NCI-H446 (cell line): ENCODE measurements around the gene GLB1L2.

ENCODE experiments used
- DNase-seq, 2 experiments: peaks; one replicate each; lab custom pipeline; 2025; lab: John Stamatoyannopoulos, UW

The GLB1L2 gene

DNA sequence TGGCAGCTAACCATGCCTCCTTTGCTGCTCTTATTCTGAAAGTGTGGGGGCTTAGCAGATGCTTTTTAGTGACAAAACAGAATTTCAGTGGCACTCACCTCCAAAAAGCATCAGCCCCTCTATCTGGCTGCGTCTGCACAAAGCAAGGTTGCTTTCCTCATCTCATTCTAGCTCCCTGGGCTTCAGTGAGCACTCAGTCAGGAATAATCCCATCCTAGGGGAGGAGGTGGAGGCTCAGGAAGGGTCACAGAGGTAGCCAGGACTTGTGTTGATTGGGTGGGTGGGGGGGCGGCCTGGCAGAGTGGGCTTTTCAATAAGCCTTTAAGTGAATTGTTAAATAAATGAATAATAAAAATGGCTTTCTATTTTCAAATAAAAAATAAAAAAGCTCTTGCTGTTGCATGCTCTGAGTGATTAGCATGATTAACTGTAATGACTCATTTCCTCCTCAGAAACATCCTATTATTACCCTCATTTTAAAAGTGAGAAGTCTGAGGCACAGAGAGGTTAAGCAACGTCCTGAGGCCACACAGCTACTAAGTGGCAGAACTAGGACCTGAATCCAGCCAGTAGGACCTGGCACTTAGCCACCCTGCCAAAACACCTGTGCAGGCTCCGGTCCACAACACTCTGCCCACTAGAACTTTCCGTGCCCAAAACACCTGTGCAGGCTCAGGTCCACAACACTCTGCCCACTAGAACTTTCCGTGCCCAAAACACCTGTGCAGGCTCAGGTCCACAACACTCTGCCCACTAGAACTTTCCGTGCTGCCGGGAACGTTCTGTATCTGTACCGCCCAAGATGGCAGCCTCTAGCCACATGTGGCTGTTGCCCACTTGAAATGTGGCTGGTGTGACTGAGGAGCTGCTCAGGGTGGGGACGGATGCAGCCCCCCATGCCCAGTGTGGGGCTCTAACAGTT lies 74.7 kb downstream of the GLB1L2 start:
- DNase-seq, result no peak

DNA sequence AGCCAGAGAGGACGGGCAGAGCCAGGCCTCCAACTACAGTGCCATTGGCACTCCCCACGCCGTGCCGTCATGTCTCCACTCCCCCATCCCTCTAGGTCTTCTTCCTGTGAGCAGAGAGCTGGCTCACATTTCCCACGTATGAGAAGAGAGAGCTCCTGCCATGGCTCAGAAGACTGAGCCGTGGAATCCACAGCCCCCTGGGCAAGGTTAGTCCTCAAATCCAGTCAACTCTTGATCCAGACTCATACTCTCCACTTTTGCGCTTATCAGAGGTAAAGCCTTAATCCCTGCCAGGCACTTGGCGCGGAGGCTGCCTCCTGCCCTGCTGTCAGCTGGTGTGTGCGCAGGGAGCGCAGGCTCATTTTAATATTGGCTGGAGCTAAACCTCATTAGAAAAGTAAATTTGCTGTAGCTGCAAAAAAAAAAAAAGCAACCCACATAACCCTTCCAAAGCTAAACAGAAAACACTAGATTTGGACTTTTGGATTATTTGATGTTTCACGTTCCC lies 75.6 kb downstream of the GLB1L2 start:
- DNase-seq, result no peak

DNA sequence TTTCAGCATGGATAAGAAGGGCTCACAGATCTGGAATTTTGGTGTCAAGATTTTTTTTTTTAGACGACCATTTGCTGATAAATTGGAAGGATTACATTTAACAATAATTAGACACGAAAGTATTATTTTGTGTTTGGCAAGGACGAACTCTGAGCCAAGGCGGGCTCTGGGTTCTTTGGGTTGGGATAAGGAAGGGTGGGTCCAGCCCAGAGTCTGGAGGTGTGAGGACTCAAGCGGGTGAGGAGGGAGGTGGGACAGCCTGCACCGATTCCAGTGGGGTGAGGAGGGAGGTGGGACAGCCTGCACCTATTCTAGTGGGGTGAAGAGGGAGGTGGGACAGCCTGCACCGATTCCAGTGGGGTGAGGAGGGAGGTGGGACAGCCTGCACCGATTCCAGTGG lies 76.1 kb downstream of the GLB1L2 start:
- no peak for DNase-seq

DNA sequence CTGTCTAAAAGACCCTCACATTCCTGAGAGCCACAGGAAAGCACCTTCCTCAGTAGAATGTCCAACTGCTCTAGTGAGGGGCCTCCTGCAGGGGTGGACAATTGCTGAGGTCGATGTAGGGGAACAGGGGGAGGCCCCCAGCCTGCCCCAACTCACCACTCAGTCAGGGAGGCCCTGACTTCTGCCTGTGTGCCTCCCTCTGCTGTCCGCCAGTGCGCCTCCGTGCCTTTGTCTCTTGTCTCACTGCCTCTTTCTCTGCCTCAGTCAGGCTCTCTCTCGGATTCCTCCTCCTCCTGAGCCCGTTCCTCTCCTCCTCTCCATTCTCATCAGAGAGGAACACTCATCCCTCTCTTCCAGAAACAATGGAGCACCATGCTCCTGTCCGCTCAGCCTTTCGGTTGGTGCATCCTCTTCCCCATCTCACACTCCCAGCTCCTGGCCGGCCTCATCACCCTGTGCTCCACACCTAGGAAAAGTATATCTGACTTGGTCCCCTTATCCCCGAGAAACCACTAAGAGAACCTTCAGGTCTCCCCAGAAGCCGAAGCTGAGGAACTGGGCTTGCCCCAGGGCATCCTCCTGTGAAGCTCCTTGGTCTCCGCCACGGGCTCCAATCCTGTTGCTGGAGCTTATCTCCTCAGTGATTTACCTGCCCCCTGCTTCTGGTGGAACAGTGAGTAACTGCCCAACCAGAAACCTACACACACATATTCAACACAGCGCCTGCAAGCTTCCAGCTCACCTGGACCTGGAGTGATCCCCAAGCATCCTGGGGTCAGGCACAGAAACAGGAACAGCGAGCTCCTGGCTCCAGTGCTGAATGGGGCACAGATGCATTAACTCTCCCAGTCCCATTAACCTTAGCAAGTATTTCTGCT lies 78.0 kb downstream of the GLB1L2 start:
- no peak for DNase-seq

DNA sequence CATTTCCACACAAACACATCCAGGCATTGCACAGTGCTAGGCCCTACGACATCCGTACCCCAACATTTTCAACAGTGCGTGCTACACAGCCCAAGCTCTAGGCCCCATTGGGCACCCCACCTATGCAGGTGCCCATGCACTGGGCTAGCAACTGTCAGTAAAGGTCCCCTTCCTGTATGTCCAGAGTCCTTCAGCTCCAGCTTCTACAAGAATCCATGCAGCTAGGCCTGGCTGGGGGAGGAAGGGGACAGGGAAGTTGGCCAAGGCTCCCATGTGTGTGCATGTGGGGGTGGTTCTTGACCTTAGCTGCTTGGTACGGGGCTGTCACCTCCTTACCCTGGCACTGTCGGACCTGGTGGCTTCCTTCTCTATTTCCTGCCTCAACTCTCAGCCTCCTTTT lies 79.0 kb downstream of the GLB1L2 start:
- no peak for DNase-seq

DNA sequence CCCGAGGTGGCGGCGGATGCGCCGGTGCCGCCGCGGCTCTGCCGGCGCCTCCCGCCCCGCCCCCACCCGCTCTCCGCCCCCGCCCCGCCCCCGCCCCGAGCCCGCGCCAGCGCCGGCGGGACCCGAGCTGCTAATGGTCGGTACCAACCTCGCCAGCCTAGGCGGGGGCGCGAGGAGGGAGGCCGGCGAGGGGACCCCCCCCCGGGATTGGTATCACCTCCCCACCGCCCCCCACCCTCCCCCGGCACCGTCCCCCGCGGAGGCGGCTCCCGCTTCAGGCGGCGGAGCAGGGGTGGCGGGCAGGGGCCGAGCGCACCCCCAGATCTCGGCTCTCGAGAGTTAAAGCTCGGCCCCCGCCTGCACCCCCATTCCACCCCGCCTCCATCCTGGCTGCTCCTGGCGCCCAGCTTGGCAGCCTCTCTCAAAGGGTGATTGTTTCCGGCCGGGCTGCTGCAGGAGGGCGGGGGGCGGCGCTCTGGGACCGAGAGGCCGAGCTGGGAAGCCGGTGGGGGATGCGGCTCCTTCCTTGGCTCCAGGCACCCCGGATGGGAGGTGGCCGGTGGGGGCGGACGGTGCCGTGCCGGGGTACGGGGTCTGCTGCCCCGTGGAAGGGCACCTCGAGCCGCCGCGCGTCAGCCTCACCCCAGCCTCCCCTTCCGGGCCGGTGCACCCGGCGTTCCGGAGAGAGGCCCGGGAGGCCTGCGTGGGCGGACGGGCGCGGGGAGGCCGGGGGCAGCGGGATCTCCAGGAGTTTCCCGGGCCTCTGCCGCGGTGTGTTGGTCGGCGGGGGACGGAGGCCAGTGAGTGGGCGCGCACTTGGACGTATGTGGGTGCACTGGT lies 80.6 kb downstream of the GLB1L2 start, which contains the start of gene B3GAT1:
Gene B3GAT1 (minus strand): TSS at position 40 of the 840 bp plus-strand sequence. CDS start 24,583 bp downstream, outside the sequence.
- no peak for DNase-seq

DNA sequence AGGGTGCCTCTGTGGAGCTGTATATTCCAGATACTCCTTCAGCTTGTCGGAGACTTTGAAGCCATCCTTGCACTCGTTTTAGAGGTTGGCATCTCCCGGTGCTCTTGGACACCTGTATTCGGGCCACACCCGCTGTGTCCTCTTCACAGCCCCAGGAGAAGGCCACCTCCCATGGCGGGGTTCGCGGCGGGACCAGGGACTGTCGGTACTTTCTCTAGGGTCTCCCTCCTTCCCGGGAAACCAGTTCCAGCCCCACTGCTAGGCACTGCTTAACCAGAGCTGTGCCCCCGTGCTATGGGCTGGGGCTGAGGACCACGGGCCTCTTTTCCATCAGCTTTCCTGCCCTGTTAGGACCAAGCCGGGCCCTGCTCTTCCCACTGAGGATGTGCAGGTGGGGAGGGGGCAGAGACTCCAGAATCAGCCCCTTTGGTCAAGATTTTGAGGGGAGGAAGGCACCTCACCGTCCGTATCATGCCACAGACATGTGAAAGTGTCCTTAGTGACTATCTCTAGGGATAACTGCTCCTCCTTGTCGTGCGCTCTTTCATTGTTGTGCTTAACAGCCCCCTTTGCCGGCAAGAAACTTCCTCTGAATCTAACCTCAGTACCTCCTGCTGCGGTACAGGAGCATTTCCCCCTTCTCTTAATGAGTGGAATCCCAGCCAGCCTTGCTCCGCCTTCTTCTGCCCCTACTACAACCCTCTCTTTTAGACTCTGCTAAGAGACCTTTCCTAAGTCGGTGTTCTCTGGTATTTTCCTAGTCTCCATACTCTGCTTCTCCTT lies 81.4 kb downstream of the GLB1L2 start:
- no peak for DNase-seq

DNA sequence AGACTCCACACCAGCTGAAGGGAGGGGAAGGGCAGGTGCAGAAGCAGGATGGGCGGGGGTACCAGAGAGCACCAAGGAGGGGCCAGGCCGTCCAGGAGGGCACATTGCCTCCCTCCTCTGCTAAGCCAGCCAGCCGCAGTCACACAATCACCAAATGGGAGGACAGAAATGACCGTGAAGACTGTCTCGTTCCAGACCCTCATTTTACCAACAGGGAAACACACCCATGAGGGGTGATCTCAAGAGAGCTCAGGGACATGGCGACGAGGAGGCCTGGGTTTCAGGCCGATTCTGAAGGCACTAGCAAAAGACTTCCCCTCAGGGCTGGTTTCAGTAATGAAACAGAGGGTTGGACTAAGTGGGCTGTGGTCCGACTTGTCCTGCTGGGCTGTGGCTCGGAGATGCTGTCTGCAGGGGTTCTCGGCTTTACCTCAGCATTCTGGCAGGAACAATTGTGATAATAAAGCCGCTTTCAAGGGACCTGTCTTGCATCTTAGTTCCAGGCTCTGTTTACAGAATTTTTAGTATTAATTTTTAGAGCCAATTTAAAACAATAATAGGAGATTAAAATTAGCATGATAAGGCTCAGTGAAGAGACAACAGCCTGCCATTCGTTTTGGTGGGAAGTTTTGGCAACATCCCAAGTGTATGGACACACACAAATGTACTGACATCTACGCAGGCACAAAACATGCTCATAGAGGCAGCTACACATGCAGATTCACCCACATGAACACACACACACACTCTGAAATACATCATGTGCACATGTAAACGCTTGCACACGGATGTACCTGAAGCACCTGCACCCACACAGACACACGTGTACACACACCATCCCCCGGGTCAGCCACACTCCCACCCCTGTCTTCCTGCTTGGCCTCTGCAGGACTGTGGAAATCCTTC lies 82.3 kb downstream of the GLB1L2 start:
- no peak for DNase-seq

DNA sequence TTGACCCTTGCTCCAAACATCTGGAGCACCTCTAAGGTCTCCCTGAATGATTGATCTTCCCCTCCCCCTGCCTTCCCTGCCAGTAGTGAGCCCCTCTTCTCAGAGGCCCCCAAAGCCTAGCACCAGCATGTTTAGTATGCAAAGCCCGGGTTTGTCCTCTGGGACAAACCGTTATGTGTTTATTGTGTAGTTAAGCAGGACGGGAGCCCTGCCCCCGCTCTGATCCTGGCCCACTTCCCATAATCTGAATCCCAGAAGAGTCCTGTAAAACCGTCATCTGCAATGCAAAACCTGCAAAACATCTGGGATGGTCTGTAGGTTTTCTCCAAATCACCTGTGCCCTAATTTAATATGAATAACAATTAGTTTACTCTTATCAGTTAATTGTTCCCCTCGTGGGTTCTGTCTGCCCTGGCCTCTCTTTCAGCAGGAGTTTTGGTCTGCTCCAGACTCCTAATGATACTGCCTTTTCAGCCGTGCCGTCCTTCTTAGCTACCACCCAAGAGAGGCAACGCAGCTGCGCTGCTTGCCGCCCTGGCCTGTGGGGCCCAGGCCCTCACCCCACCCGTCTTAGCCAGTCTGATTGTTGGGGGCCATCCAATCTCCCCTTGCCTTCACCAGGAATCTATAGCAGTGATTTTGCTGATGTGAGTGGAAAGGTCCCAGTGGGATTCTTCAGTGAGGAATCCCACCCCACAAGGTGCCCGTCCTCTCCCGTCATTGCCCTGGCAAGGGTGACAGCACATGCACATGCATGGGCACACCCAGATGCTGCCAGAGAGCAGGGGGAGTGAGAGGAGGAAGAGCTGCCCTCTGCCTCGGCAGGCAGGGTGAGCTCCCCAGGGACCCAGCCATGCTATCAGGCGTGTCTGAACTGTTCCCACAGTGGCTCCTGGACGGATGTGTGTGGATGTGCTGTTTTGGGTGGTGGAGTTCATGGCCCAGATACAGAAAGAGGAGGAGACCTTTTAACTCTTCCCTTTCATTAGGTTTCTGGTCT lies 83.3 kb downstream of the GLB1L2 start:
- DNase-seq, result no peak

DNA sequence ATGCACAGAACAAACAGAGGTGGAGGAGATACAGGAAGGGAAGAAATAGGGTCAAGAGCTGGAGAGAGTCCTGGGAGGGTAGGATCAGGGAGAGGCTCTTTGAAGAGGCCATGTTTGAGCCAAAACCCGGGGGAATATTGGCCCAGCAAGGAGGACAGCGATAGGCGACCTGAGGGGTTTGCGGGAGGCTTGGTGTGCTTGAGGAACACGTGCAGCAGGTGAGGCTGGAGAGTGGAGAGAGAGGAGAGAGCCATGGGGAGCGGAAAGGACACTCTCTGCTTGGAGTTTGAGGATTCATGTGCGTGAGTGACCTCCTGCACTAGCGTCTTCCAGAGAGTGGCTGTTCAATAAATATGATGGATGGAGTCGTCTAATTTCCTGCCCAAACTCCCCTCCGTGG lies 84.9 kb downstream of the GLB1L2 start:
- no peak for DNase-seq

DNA sequence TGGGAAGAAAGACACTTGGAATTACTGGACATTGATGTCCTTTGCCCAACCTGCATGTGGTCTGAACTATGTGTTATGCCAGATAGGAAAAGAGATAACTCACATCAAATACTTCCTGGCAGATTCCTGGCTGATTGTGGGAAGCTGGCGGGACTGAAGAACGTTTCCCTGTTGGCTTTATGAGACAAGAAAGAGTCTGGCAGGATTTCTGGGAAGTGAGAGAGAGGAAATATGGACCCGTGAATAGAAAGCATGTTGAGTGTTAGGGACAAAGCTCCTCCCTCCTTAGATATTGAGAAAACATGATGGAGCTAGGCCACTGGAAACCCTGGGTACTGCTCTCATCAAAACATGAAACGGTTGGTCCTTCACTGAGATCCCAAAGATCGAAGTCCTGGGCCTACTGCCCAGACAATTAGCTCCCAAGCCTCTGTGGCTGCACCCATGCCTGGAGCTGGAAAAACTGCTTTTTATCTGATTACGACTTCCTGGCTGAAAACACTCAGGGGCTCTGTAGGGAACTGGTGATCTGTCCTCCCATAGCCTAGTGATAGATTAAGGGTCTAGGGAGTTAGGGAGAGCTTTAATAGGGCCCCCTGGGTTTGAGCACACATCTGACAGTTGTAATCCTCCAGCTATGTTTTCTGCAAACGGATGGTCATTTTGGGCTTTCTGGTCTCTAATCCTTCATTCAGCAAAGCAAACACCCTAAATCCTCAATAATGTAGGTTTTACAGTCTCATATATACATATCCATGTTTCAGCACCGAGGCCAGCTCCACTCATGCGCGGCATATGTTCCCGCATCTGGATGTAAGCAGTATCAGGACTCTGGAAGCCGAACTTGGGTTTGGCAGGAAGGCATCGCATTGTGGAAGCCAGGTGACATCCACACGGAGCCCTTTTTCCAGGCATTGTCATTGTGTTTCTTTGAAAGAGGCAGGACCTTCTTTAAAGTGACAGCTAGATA lies 86.4 kb downstream of the GLB1L2 start:
- DNase-seq, result no peak

DNA sequence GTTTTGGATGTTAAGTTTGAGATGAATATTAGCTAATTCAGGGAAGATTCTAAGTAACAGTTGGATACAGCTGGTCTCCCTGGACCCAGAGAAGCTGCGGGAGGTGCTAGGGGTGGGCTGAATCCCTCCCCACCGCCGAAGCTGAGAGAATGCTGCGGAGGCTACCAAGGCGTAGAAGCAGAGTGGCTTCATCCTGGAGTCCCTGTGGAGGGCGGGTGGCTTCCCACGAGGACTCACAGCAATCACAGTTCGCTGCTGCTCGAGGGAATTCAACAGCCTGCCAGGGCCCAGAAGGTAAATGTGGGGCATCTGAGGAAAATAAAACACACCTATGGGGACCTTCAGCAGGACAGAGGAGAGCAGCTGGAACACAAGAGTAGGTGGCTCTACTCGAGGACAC lies 91.3 kb downstream of the GLB1L2 start:
- no peak for DNase-seq

DNA sequence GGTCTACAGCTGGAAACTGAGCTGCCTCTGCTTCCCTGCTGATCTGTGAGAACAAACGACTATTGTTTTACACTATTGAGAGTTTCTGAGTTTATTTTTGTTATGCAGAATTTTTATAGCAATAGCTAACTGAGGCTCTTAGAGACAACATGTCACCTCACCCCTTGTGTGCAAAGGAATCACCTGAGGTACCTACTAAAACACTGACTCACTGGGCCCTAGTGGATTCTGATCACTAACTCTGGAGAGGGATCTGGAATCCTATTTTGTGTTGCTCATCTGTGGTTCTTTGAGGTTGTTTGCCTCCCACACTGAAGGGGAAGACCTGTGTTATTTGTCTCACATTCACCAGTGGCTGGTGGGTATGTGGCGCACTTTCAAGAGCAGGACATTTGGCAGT lies 93.6 kb downstream of the GLB1L2 start:
- no peak for DNase-seq
